ENCODE measurements around the gene PLAC9.

The PLAC9 gene

GRCh38 chr10:80186364-80187012 lies 54.0 kb downstream of the PLAC9 start:
- no peak for DNase-seq

DNA sequence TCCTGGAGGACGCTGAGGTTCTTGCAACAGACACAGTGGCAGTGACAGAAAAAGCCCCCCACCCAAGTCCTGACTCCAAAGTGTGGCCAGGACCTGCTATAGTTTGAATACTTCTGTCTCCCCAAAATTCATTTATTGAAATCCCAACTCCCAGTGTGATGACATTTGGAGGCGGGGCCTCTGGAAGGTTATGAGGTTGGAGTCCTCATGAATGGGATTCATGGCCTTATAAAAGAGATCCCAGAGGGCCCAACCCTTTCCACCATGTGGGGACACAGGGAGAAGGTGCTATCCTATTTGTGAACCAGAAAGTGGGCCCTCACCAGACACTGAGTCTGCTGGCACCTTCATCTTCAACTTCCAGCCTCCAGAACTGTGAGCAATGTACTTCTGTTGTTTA lies 54.5 kb downstream of the PLAC9 start:
- DNase-seq = no peak

GRCh38 chr10:80187465-80188409 lies 55.2 kb downstream of the PLAC9 start:
- peak; percentile 81 for DNase-seq

- DNase-seq = no peak
These were observed 56.2 kb downstream of the PLAC9 start for GRCh38 chr10:80188713-80189112.

- DNase-seq = no peak
These were observed 59.2 kb downstream of the PLAC9 start for GRCh38 chr10:80191589-80192270.

GRCh38 chr10:80192553-80192952 lies 60.0 kb downstream of the PLAC9 start:
- DNase-seq = no peak

DNA sequence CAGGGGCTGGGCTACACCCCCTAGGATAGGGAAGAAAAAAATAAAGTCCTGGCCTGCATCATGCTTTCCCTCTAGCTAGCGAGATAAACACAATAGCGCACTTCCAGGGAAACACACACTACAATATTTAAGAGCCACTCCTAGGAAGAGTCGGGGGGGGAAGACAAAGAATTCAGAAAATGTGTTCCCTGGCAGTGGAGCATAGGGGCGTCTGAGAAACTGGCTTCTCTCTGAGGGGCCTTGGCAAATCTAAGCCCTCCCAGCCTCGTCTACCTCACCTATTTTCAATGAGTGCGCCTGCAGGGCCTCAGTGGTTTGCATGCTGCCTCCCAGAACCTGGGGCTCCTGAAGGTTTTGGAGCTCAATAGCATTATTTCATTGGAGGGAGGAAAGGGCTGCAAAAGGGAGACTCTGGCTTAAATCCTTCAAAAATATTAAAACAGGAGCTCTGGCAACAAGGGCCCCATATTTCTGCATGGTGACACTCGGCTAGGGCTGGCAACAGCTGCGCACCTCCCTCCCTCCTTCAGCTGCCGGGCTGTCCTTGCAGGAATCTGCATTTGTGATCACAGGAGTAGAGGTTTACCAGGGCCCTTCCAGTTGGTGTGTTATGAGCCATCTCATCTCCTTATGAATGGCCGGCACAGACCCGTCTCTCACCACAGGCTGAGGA lies 62.0 kb downstream of the PLAC9 start:
- no peak for DNase-seq

Measured in activated effector memory CD4-positive, alpha-beta T cell treated with Interleukin-2 at 50 U/mL for 16 hours (primary cell).